ENCODE measurements around the gene PCYOX1L. TPM values are rescaled to one million over a fixed set of nuclear protein-coding genes. Genes with fewer than 3 reads are reported as not detected.
"Not testable (repeated sequence)": the region's sequence is repeated elsewhere in the genome, so short reads cannot be mapped to it uniquely, and the experiment has no call there.

Gene PCYOX1L
- polyA plus RNA-seq, 3 donors from 2014 or later: 3.7 to 8.7 (median 6.8) TPM

- H3K27me3 Mint-ChIP-seq (ENCODE audit: low read depth in 3 of 3): peaks cover 2 to 4% (median 2%) of the 10 kb centered on the region in 3 donors
- no peak overlapping the region for H3K27ac Mint-ChIP-seq
- H3K4me1 Mint-ChIP-seq: no peaks in the 10 kb centered on the region
- H3K4me3 Mint-ChIP-seq: no peak overlapping the region
- H3K36me3 Mint-ChIP-seq: no peaks in the 10 kb centered on the region
- no peaks in the 10 kb centered on the region for H3K9me3 Mint-ChIP-seq
- no peak for DNase-seq
These were observed 30.8 kb downstream of the PCYOX1L start for GRCh38 chr5:149388498-149389190.

GRCh38 chr5:149389552-149390495 lies 32.0 kb downstream of the PCYOX1L start:
- H3K4me1 Mint-ChIP-seq: no peaks in the 10 kb centered on the region
- H3K9me3 Mint-ChIP-seq: no peaks in the 10 kb centered on the region
- no peaks in the 10 kb centered on the region for H3K36me3 Mint-ChIP-seq
- no peak overlapping the region for H3K27ac Mint-ChIP-seq
- DNase-seq: no peak
- H3K4me3 Mint-ChIP-seq: no peak overlapping the region
- H3K27me3 Mint-ChIP-seq (ENCODE audit: low read depth in 3 of 3): peaks cover 2 to 4% (median 2%) of the 10 kb centered on the region in 3 donors

GRCh38 chr5:149391076-149391475 lies 33.2 kb downstream of the PCYOX1L start:
- not testable (repeated sequence) for H3K36me3 Mint-ChIP-seq; DNase-seq; H3K4me3 Mint-ChIP-seq; H3K4me1 Mint-ChIP-seq; H3K27ac Mint-ChIP-seq; H3K27me3 Mint-ChIP-seq (ENCODE audit: low read depth in 3 of 3); H3K9me3 Mint-ChIP-seq

GRCh38 chr5:149391524-149391923 lies 33.7 kb downstream of the PCYOX1L start:
- no peak for DNase-seq
- Mint-ChIP-seq H3K9me3 (no peaks in the 10 kb centered on the region), H3K27ac (peak overlapping the region in 1 of 6 donors; percentile 30)

GRCh38 chr5:149392718-149393117 lies 34.9 kb downstream of the PCYOX1L start:
- H3K27ac Mint-ChIP-seq: no peak overlapping the region
- H3K4me3 Mint-ChIP-seq: no peak overlapping the region
- DNase-seq: no peak
- no peaks in the 10 kb centered on the region for H3K9me3 Mint-ChIP-seq
- no peaks in the 10 kb centered on the region for H3K4me1 Mint-ChIP-seq
- H3K36me3 Mint-ChIP-seq: no peaks in the 10 kb centered on the region
- H3K27me3 Mint-ChIP-seq (ENCODE audit: low read depth in 3 of 3): peaks cover 2 to 8% (median 4%) of the 10 kb centered on the region in 3 donors

More at GRCh38 chr5:149391524-149391923, 33.7 kb downstream of the PCYOX1L start:
- no peaks in the 10 kb centered on the region for H3K4me1 Mint-ChIP-seq
- H3K4me3 Mint-ChIP-seq: no peak overlapping the region
- H3K36me3 Mint-ChIP-seq: no peaks in the 10 kb centered on the region
- peaks cover 2 to 7% (median 2%) of the 10 kb centered on the region in 3 donors for H3K27me3 Mint-ChIP-seq (ENCODE audit: low read depth in 3 of 3)

GRCh38 chr5:149394996-149395395 lies 37.1 kb downstream of the PCYOX1L start:
- H3K4me3 Mint-ChIP-seq; H3K27ac Mint-ChIP-seq; H3K27me3 Mint-ChIP-seq (ENCODE audit: low read depth in 3 of 3); H3K36me3 Mint-ChIP-seq; H3K4me1 Mint-ChIP-seq; H3K9me3 Mint-ChIP-seq; DNase-seq: not testable (repeated sequence)

- H3K4me1 Mint-ChIP-seq: no peaks in the 10 kb centered on the region
- no peak for DNase-seq
- no peak overlapping the region for H3K27ac Mint-ChIP-seq
- H3K27me3 Mint-ChIP-seq (ENCODE audit: low read depth in 3 of 3): peaks cover 4 to 8% (median 6%) of the 10 kb centered on the region in 3 donors
- no peak overlapping the region for H3K4me3 Mint-ChIP-seq
- H3K9me3 Mint-ChIP-seq: no peaks in the 10 kb centered on the region
- no peaks in the 10 kb centered on the region for H3K36me3 Mint-ChIP-seq
These were observed 39.7 kb downstream of the PCYOX1L start for GRCh38 chr5:149397530-149397929.

- H3K9me3 Mint-ChIP-seq; H3K27ac Mint-ChIP-seq; DNase-seq; H3K27me3 Mint-ChIP-seq (ENCODE audit: low read depth in 3 of 3); H3K4me1 Mint-ChIP-seq; H3K4me3 Mint-ChIP-seq; H3K36me3 Mint-ChIP-seq: not testable (repeated sequence)
These were observed 41.0 kb downstream of the PCYOX1L start for GRCh38 chr5:149398747-149399266.

GRCh38 chr5:149399775-149400174 lies 41.9 kb downstream of the PCYOX1L start:
- H3K36me3 Mint-ChIP-seq: no peaks in the 10 kb centered on the region
- H3K27ac Mint-ChIP-seq: no peak overlapping the region
- H3K4me3 Mint-ChIP-seq: no peak overlapping the region
- H3K27me3 Mint-ChIP-seq (ENCODE audit: low read depth in 3 of 3): peaks cover 4 to 6% (median 4%) of the 10 kb centered on the region in 3 donors
- no peak for DNase-seq
- no peaks in the 10 kb centered on the region for H3K4me1 Mint-ChIP-seq
- H3K9me3 Mint-ChIP-seq: no peaks in the 10 kb centered on the region

- H3K4me1 Mint-ChIP-seq: no peaks in the 10 kb centered on the region
- no peak overlapping the region for H3K4me3 Mint-ChIP-seq
- no peak overlapping the region for H3K27ac Mint-ChIP-seq
- H3K9me3 Mint-ChIP-seq: no peaks in the 10 kb centered on the region
- DNase-seq: no peak
- no peaks in the 10 kb centered on the region for H3K36me3 Mint-ChIP-seq
- H3K27me3 Mint-ChIP-seq (ENCODE audit: low read depth in 3 of 3): peaks cover 1 to 6% (median 4%) of the 10 kb centered on the region in 3 donors
These were observed 42.5 kb downstream of the PCYOX1L start for GRCh38 chr5:149400304-149400703.

- H3K9me3 Mint-ChIP-seq: no peaks in the 10 kb centered on the region
- DNase-seq: no peak
- no peaks in the 10 kb centered on the region for H3K4me1 Mint-ChIP-seq
- peaks cover 1 to 6% (median 4%) of the 10 kb centered on the region in 3 donors for H3K27me3 Mint-ChIP-seq (ENCODE audit: low read depth in 3 of 3)
- H3K27ac Mint-ChIP-seq: no peak overlapping the region
- no peak overlapping the region for H3K4me3 Mint-ChIP-seq
- H3K36me3 Mint-ChIP-seq: no peaks in the 10 kb centered on the region
These were observed 43.2 kb downstream of the PCYOX1L start for GRCh38 chr5:149401051-149401450.

- H3K9me3 Mint-ChIP-seq: no peaks in the 10 kb centered on the region
- H3K36me3 Mint-ChIP-seq: no peaks in the 10 kb centered on the region
- H3K27ac Mint-ChIP-seq: no peak overlapping the region
- H3K4me1 Mint-ChIP-seq: no peaks in the 10 kb centered on the region
- no peak for DNase-seq
- H3K27me3 Mint-ChIP-seq (ENCODE audit: low read depth in 3 of 3): peaks cover 0 to 4% (median 4%) of the 10 kb centered on the region in 3 donors
- H3K4me3 Mint-ChIP-seq: no peak overlapping the region
These were observed 44.4 kb downstream of the PCYOX1L start for GRCh38 chr5:149402291-149402690.

- Mint-ChIP-seq H3K4me3 (no peak overlapping the region), H3K27ac (no peak overlapping the region), H3K36me3 (no peaks in the 10 kb centered on the region), H3K9me3 (no peaks in the 10 kb centered on the region), H3K4me1 (no peaks in the 10 kb centered on the region), H3K27me3 (ENCODE audit: low read depth in 3 of 3) (peaks cover 0 to 4% (median 2%) of the 10 kb centered on the region in 3 donors)
- no peak for DNase-seq
These were observed 46.3 kb downstream of the PCYOX1L start for GRCh38 chr5:149403923-149404745.

All from immature natural killer cell (primary cell).